Measurements from ENCODE around the gene RFC4.

RFC4 gene

GRCh38 chr3:186782542-186783057, 23.7 kb downstream of the RFC4 start:
- TF ChIP-seq PAX5 (IDR thresholded peaks at IDR 0.05; ENCODE audit: insufficient read depth, low read length, severe bottlenecking) (no peak), POLR2AphosphoS5 (IDR thresholded peaks at IDR 0.05; ENCODE audit: low read depth, low read length) (no peak), SPI1 (IDR thresholded peaks at IDR 0.05; ENCODE audit: low read depth, low read length) (no peak), POLR2A (IDR thresholded peaks at IDR 0.05; ENCODE audit: low read depth, low read length) (no peak)
- no peak for DNase-seq (ENCODE audit: insufficient read length, low spot score)
- peak; percentile 13 for FAIRE-seq

DNA sequence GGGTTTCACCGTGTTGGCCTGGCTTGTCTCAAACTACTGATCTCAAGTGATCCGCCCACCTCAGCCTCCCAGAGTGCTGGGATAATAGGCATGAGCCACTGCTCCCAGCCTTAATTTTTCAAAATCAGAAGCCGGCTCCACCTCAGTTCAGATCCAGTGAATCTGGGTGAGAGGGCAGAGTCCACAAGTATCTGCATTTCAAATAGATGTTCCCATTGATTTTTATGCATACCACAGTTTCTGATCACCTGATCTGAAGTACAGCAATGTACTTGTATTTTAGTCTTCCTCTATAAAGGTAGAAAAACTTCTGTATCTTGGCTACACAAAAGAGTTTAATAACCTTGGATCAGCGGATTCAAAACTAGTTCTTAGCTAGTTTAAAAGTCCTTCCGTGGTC, 27.1 kb downstream of the RFC4 start:
- DNase-seq (ENCODE audit: insufficient read length, low spot score) (no peak), FAIRE-seq (no peak)
- no peak for TF ChIP-seq POLR2AphosphoS5 (IDR thresholded peaks at IDR 0.05; ENCODE audit: low read depth, low read length)
- no peak for TF ChIP-seq TAF1 (IDR thresholded peaks at IDR 0.05; ENCODE audit: low read depth, low read length)
- no peak for TF ChIP-seq SPI1 (IDR thresholded peaks at IDR 0.05; ENCODE audit: low read depth, low read length)
- no peak for TF ChIP-seq POU2F2 (IDR thresholded peaks at IDR 0.05; ENCODE audit: low read depth, low read length)
- no peak for TF ChIP-seq POLR2A (IDR thresholded peaks at IDR 0.05; ENCODE audit: low read depth, low read length)
- TF ChIP-seq PAX5 (IDR thresholded peaks at IDR 0.05; ENCODE audit: insufficient read depth, low read length, severe bottlenecking), result no peak

GRCh38 chr3:186775999-186776398, 30.3 kb downstream of the RFC4 start:
- DNase-seq (ENCODE audit: insufficient read length, low spot score), result no peak
- no peak for FAIRE-seq
- TF ChIP-seq POLR2AphosphoS5 (IDR thresholded peaks at IDR 0.05; ENCODE audit: low read depth, low read length), result no peak
- TF ChIP-seq POLR2A (IDR thresholded peaks at IDR 0.05; ENCODE audit: low read depth, low read length), result no peak
- TF ChIP-seq POU2F2 (IDR thresholded peaks at IDR 0.05; ENCODE audit: low read depth, low read length), result no peak
- no peak for TF ChIP-seq TAF1 (IDR thresholded peaks at IDR 0.05; ENCODE audit: low read depth, low read length)

DNA sequence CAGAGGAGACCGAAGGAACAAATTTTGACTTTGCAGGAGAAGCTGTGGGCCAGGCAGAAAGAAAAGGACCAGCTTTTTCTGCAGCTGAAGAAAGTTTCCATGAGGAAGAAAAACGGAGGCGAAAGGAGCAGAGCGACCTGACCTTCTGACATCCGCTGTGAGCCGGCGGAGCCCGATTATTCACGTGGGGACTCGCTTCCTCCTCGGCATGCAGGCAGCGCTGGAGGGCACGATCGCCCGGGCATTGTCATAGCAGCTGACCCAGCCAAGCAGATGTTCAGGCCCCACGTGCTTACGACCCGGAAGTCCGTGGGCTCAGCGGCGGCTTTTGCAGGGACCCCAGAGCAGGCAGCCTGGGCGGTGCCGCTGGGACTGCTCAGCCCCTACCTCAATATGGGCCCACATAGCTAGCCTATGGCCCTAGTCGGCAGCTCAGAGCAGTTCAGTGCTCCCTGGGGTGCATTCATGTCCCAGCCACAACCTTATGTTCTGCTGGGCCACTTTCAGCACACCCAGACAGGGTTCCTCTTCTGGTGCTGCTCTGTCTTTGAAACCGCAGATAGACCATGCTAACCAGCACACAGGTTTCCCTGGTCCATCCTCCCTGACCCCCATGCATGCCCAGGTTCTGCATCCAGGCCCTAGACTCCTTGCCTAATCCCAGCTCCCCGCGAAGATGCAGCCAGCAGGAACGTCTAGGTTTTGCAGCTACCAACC, 33.4 kb downstream of the RFC4 start:
- no peak for TF ChIP-seq PAX5 (IDR thresholded peaks at IDR 0.05; ENCODE audit: insufficient read depth, low read length, severe bottlenecking)
- TF ChIP-seq POU2F2 (IDR thresholded peaks at IDR 0.05; ENCODE audit: low read depth, low read length), result peak; percentile 49
- TF ChIP-seq SPI1 (IDR thresholded peaks at IDR 0.05; ENCODE audit: low read depth, low read length), result peak; percentile 42
- TF ChIP-seq TAF1 (IDR thresholded peaks at IDR 0.05; ENCODE audit: low read depth, low read length), result peak; percentile 69
- peak; percentile 50; the same call in 1 of the 2 replicates for TF ChIP-seq POLR2AphosphoS5 (IDR thresholded peaks at IDR 0.05; ENCODE audit: low read depth, low read length)
- TF ChIP-seq POLR2A (IDR thresholded peaks at IDR 0.05; ENCODE audit: low read depth, low read length), result peak; percentile 78
- FAIRE-seq (peak; percentile 95), DNase-seq (ENCODE audit: insufficient read length, low spot score) (peak; percentile 76)

DNA sequence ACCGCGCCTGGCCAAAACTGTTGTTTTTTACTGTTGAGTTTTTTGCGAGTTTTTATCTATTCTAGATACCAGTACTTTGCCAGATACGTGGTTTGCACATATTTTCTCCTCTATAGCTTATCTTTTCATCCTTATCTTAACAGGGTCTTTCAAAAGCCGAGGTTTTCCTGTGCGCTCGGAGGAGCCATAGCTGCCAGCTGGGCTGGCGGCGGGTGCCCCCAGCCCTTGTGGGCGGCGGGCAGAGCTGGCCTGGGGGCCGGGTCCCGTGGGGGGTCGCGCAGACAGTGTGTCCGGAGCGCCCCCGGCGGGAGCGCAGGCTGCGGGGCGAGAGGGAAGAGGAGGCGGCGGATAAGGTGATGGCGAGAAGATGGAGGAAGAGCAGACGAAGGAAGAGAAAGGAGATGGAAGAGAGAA, 34.0 kb downstream of the RFC4 start:
- no peak for FAIRE-seq
- TF ChIP-seq TAF1 (IDR thresholded peaks at IDR 0.05; ENCODE audit: low read depth, low read length) (no peak), SPI1 (IDR thresholded peaks at IDR 0.05; ENCODE audit: low read depth, low read length) (no peak), PAX5 (IDR thresholded peaks at IDR 0.05; ENCODE audit: insufficient read depth, low read length, severe bottlenecking) (no peak), POLR2A (IDR thresholded peaks at IDR 0.05; ENCODE audit: low read depth, low read length) (no peak), POLR2AphosphoS5 (IDR thresholded peaks at IDR 0.05; ENCODE audit: low read depth, low read length) (no peak), POU2F2 (IDR thresholded peaks at IDR 0.05; ENCODE audit: low read depth, low read length) (no peak)
- no peak for DNase-seq (ENCODE audit: insufficient read length, low spot score)

- DNase-seq (ENCODE audit: insufficient read length, low spot score) (no peak), FAIRE-seq (no peak)
- TF ChIP-seq SPI1 (IDR thresholded peaks at IDR 0.05; ENCODE audit: low read depth, low read length) (no peak), POU2F2 (IDR thresholded peaks at IDR 0.05; ENCODE audit: low read depth, low read length) (no peak), PAX5 (IDR thresholded peaks at IDR 0.05; ENCODE audit: insufficient read depth, low read length, severe bottlenecking) (no peak), POLR2AphosphoS5 (IDR thresholded peaks at IDR 0.05; ENCODE audit: low read depth, low read length) (no peak), TAF1 (IDR thresholded peaks at IDR 0.05; ENCODE audit: low read depth, low read length) (no peak), POLR2A (IDR thresholded peaks at IDR 0.05; ENCODE audit: low read depth, low read length) (no peak)
Measured at GRCh38 chr3:186760897-186761447, 45.3 kb downstream of the RFC4 start.

GRCh38 chr3:186760141-186760833, 46.0 kb downstream of the RFC4 start:
- no peak for TF ChIP-seq POLR2AphosphoS5 (IDR thresholded peaks at IDR 0.05; ENCODE audit: low read depth, low read length)
- no peak for TF ChIP-seq SPI1 (IDR thresholded peaks at IDR 0.05; ENCODE audit: low read depth, low read length)
- no peak for TF ChIP-seq PAX5 (IDR thresholded peaks at IDR 0.05; ENCODE audit: insufficient read depth, low read length, severe bottlenecking)
- no peak for TF ChIP-seq POLR2A (IDR thresholded peaks at IDR 0.05; ENCODE audit: low read depth, low read length)
- no peak for TF ChIP-seq TAF1 (IDR thresholded peaks at IDR 0.05; ENCODE audit: low read depth, low read length)
- no peak for TF ChIP-seq POU2F2 (IDR thresholded peaks at IDR 0.05; ENCODE audit: low read depth, low read length)
- FAIRE-seq (no peak), DNase-seq (ENCODE audit: insufficient read length, low spot score) (no peak)

DNA sequence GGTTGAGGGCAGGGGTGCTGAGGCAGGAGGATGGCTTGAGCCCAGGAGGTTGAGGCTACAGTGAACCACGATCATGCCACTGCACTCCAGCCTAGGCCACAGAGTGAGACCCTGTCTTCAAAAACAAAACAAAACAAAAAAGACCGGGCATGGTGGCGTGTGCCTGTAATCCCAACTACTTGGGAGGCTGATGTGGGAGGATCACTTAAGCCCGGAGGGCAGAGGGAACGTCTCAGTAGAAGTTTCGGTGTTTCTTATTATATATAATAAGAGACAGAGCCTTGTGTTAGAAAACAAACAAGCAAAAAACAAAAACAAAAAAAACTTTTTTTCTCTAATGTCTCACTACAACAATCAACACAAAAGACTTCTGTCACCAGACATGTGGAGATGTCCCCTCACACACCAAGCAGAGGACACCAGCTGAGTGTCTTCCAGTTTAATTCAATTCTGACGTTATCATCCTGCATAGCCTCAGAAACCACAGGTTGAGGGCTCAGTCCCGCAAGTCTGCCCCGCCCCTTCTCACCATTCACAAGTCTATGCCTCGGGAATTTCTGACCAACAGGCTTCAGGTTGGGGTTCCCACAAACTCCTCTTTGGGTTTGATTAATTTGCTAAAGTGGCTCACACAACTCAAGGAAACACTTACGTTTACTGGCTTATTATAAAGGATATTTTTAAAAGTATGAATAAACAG, 46.9 kb downstream of the RFC4 start:
- FAIRE-seq, result no peak
- no peak for DNase-seq (ENCODE audit: insufficient read length, low spot score)
- no peak for TF ChIP-seq POU2F2 (IDR thresholded peaks at IDR 0.05; ENCODE audit: low read depth, low read length)

- no peak for TF ChIP-seq TAF1 (IDR thresholded peaks at IDR 0.05; ENCODE audit: low read depth, low read length)
- TF ChIP-seq PAX5 (IDR thresholded peaks at IDR 0.05; ENCODE audit: insufficient read depth, low read length, severe bottlenecking), result no peak
- no peak for TF ChIP-seq POU2F2 (IDR thresholded peaks at IDR 0.05; ENCODE audit: low read depth, low read length)
- no peak for TF ChIP-seq SPI1 (IDR thresholded peaks at IDR 0.05; ENCODE audit: low read depth, low read length)
- no peak for TF ChIP-seq POLR2A (IDR thresholded peaks at IDR 0.05; ENCODE audit: low read depth, low read length)
- TF ChIP-seq POLR2AphosphoS5 (IDR thresholded peaks at IDR 0.05; ENCODE audit: low read depth, low read length), result no peak
- no peak for FAIRE-seq
- no peak for DNase-seq (ENCODE audit: insufficient read length, low spot score)
Measured at GRCh38 chr3:186757686-186758220, 48.5 kb downstream of the RFC4 start.

All from GM12891 (cell line).